WTC11 (cell line): ENCODE measurements around the gene CD300E.

ENCODE experiments used
- CTCF ChIP-seq: fragments of 200-600 bp; IDR thresholded peaks from 2 replicates; pipeline ENCODE4 v1.8.0; 2022; ENCODE audit warnings: antibody characterized with exemption
- E2F1 ChIP-seq: sonication (generic); formaldehyde crosslinking; IDR thresholded peaks from 2 replicates; pipeline ENCODE4 v1.8.0; 2022; ENCODE audit warnings: mild to moderate bottlenecking, missing genetic modification reagents
- ESRRA ChIP-seq: sonication (generic); formaldehyde crosslinking; IDR thresholded peaks from 2 replicates; pipeline ENCODE4 v1.8.1; 2022; ENCODE audit warnings: mild to moderate bottlenecking, missing genetic modification reagents, borderline replicate concordance
- ETV6 ChIP-seq: sonication (generic); formaldehyde crosslinking; IDR thresholded peaks from 2 replicates; pipeline ENCODE4 v1.8.1; 2022; ENCODE audit warnings: mild to moderate bottlenecking, missing genetic modification reagents
- FOXK1 ChIP-seq: sonication (generic); formaldehyde crosslinking; IDR thresholded peaks from 2 replicates; pipeline ENCODE4 v1.8.0; 2022; ENCODE audit warnings: mild to moderate bottlenecking, moderate library complexity, missing genetic modification reagents
- MLX ChIP-seq: sonication (generic); formaldehyde crosslinking; IDR thresholded peaks from 2 replicates; pipeline ENCODE4 v1.8.1; 2023; ENCODE audit warnings: mild to moderate bottlenecking, missing genetic modification reagents, moderate library complexity
- ZBTB43 ChIP-seq: sonication (generic); formaldehyde crosslinking; IDR thresholded peaks from 2 replicates; pipeline ENCODE4 v1.8.1; 2023; ENCODE audit warnings: mild to moderate bottlenecking, missing genetic modification reagents
- ZNF138 ChIP-seq: sonication (generic); formaldehyde crosslinking; conservative IDR thresholded peaks from 2 replicates; pipeline ENCODE4 v1.8.1; 2022; ENCODE audit warnings: mild to moderate bottlenecking, moderate library complexity, missing genetic modification reagents
- ZNF219 ChIP-seq: sonication (generic); formaldehyde crosslinking; IDR thresholded peaks from 2 replicates; pipeline ENCODE4 v1.8.0; 2023; ENCODE audit warnings: missing genetic modification reagents, mild to moderate bottlenecking, borderline replicate concordance

- TF ChIP-seq ETV6 (CRISPR knock-in tag) (0 out of 2 replicates have a peak, but pooled peaks have one; percentile 27), CTCF (no peak), E2F1 (CRISPR knock-in tag) (no peak), ZBTB43 (no peak), FOXK1 (CRISPR knock-in tag) (no peak), ZNF219 (CRISPR knock-in tag) (no peak), ZNF138 (no peak), ESRRA (CRISPR knock-in tag) (no peak), MLX (CRISPR knock-in tag) (no peak)
Measured at GRCh38 chr17:74610108-74610507, 13.4 kb downstream of the CD300E start.
